DOHH2 (cell line): ENCODE data around the gene GIGYF2.

Source experiments
- H3F3A ChIP-seq: fragments of 200-600 bp; sonication (generic), shearing (Covaris generic); 2 replicates; pipeline ENCODE4 v1.6.0; 2016; ENCODE audit warnings: antibody characterized with exemption, mild to moderate bottlenecking; ENCODE audit not compliant: control insufficient read depth, insufficient read depth
- H3K27ac ChIP-seq: fragments of 200-600 bp; sonication (generic); 2 replicates; pipeline ENCODE4 v1.5.1; 2014; ENCODE audit warnings: low read depth, mild to moderate bottlenecking, low read length, moderate library complexity
- H3K27me3 ChIP-seq: fragments of 200-600 bp; sonication (generic); 2 replicates; pipeline ENCODE4 v1.6.1; 2014; ENCODE audit warnings: mild to moderate bottlenecking, low read length, mixed read lengths; ENCODE audit not compliant: control insufficient read depth
- H3K36me3 ChIP-seq: fragments of 200-600 bp; sonication (generic); 2 replicates; pipeline ENCODE4 v1.6.1; 2014; ENCODE audit warnings: mild to moderate bottlenecking, low read length, moderate library complexity, mixed read lengths; ENCODE audit not compliant: control insufficient read depth
- H3K4me1 ChIP-seq: fragments of 200-600 bp; sonication (generic); 2 replicates; pipeline ENCODE4 v1.6.1; 2014; ENCODE audit warnings: mild to moderate bottlenecking, low read length, mixed read lengths; ENCODE audit not compliant: control insufficient read depth
- H3K4me2 ChIP-seq: fragments of 200-600 bp; sonication (generic); 2 replicates; pipeline ENCODE4 v1.6.0; 2014; ENCODE audit warnings: mild to moderate bottlenecking, low read length, moderate library complexity
- H3K4me3 ChIP-seq: fragments of 200-600 bp; sonication (generic); 2 replicates; pipeline ENCODE4 v1.5.1; 2014; ENCODE audit warnings: mild to moderate bottlenecking, low read length, mixed read lengths
- H3K79me2 ChIP-seq: fragments of 200-600 bp; sonication (generic); 2 replicates; pipeline ENCODE4 v1.6.1; 2014; ENCODE audit warnings: mild to moderate bottlenecking, low read length, mixed read lengths; ENCODE audit not compliant: control insufficient read depth
- H3K9me2 ChIP-seq: fragments of 200-600 bp; sonication (generic); replicated peaks from 2 replicates; pipeline ENCODE4 v1.6.1; 2014; ENCODE audit warnings: mild to moderate bottlenecking, low read length, mixed read lengths; ENCODE audit not compliant: control insufficient read depth
- H3K9me3 ChIP-seq: fragments of 200-600 bp; sonication (generic); 2 replicates; pipeline ENCODE4 v1.6.1; 2014; ENCODE audit warnings: antibody characterized with exemption, low read length, mixed read lengths; ENCODE audit not compliant: control insufficient read depth, insufficient read depth
- H4K20me1 ChIP-seq: fragments of 200-600 bp; sonication (generic); 2 replicates; pipeline ENCODE4 v1.6.0; 2014; ENCODE audit warnings: low read depth, mild to moderate bottlenecking, antibody characterized with exemption, low read length, moderate library complexity; ENCODE audit not compliant: control insufficient read depth, insufficient read depth
- CTCF ChIP-seq: fragments of 200-600 bp; sonication (generic); IDR thresholded peaks from one replicate; pipeline ENCODE4 v1.5.1; 2014; ENCODE audit warnings: antibody characterized with exemption, mild to moderate bottlenecking, low read depth, low read length; ENCODE audit not compliant: poor library complexity, severe bottlenecking
- EZH2phosphoT487 ChIP-seq: fragments of 200-600 bp; sonication (generic); IDR thresholded peaks from 2 replicates; pipeline ENCODE4 v1.6.1; 2017; ENCODE audit warnings: borderline replicate concordance, mild to moderate bottlenecking, antibody characterized with exemption, low read length, moderate library complexity, mixed read lengths

GIGYF2 gene

GRCh38 chr2:232842689-232843088, 145.6 kb downstream of the GIGYF2 start:
- Histone ChIP-seq H3K4me1 (peaks cover 30% of the 10 kb centered on the region), H3F3A (peaks cover 23% of the 10 kb centered on the region), H3K79me2 (peaks cover 6% of the 10 kb centered on the region), H3K4me2 (no peak overlapping the region), H3K4me3 (no peak overlapping the region), H3K27ac (no peak overlapping the region), H3K36me3 (peaks cover 87% of the 10 kb centered on the region), H3K27me3 (no peaks in the 10 kb centered on the region), H3K9me2 (no peaks in the 10 kb centered on the region), H3K9me3 (no peaks in the 10 kb centered on the region), H4K20me1 (no peaks in the 10 kb centered on the region)
- TF ChIP-seq EZH2phosphoT487 = no peak
- no peak for TF ChIP-seq CTCF

GRCh38 chr2:232843834-232844233, 146.7 kb downstream of the GIGYF2 start:
- H3K27ac ChIP-seq = no peak overlapping the region
- H3K4me2 ChIP-seq = no peak overlapping the region
- no peaks in the 10 kb centered on the region for H3K27me3 ChIP-seq
- H3F3A ChIP-seq = peaks cover 18% of the 10 kb centered on the region
- peaks cover 19% of the 10 kb centered on the region for H3K4me1 ChIP-seq
- no peaks in the 10 kb centered on the region for H3K9me3 ChIP-seq
- H3K79me2 ChIP-seq = peaks cover 6% of the 10 kb centered on the region
- no peak for TF ChIP-seq CTCF
- TF ChIP-seq EZH2phosphoT487 = no peak
- no peaks in the 10 kb centered on the region for H4K20me1 ChIP-seq
- H3K36me3 ChIP-seq = peaks cover 89% of the 10 kb centered on the region
- H3K4me3 ChIP-seq = no peak overlapping the region
- H3K9me2 ChIP-seq = no peaks in the 10 kb centered on the region

GRCh38 chr2:232846055-232846454, 148.9 kb downstream of the GIGYF2 start:
- Histone ChIP-seq H3K9me3 (no peaks in the 10 kb centered on the region), H3K27me3 (no peaks in the 10 kb centered on the region), H3K4me1 (no peaks in the 10 kb centered on the region), H3K4me2 (no peak overlapping the region), H4K20me1 (no peaks in the 10 kb centered on the region), H3K36me3 (peaks cover 89% of the 10 kb centered on the region), H3K27ac (no peak overlapping the region), H3K9me2 (no peaks in the 10 kb centered on the region), H3K4me3 (no peak overlapping the region), H3F3A (no peaks in the 10 kb centered on the region), H3K79me2 (no peaks in the 10 kb centered on the region)
- TF ChIP-seq CTCF = no peak
- no peak for TF ChIP-seq EZH2phosphoT487
